Fibroblast of skin of right biceps (primary cell): Measurements from ENCODE around the gene GRSF1.
"Not testable (repeated sequence)": the region's sequence is repeated elsewhere in the genome, so short reads cannot be mapped to it uniquely, and the experiment has no call there.

Source experiments
- DNase-seq: peaks from one replicate; pipeline ENCODE4 v3.0.0-alpha.2; 2013

The GRSF1 gene, protein sequence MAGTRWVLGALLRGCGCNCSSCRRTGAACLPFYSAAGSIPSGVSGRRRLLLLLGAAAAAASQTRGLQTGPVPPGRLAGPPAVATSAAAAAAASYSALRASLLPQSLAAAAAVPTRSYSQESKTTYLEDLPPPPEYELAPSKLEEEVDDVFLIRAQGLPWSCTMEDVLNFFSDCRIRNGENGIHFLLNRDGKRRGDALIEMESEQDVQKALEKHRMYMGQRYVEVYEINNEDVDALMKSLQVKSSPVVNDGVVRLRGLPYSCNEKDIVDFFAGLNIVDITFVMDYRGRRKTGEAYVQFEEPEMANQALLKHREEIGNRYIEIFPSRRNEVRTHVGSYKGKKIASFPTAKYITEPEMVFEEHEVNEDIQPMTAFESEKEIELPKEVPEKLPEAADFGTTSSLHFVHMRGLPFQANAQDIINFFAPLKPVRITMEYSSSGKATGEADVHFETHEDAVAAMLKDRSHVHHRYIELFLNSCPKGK

GRCh38 chr4:70839589-70840093, at the start of gene GRSF1:
TSS of gene GRSF1 (minus strand) at chr4:70839890. CDS start at chr4:70839827, 63 bp downstream.
- DNase-seq = peak; percentile 93

GRCh38 chr4:70885174-70885573, 45.5 kb upstream of the GRSF1 start:
- DNase-seq = no peak

DNA sequence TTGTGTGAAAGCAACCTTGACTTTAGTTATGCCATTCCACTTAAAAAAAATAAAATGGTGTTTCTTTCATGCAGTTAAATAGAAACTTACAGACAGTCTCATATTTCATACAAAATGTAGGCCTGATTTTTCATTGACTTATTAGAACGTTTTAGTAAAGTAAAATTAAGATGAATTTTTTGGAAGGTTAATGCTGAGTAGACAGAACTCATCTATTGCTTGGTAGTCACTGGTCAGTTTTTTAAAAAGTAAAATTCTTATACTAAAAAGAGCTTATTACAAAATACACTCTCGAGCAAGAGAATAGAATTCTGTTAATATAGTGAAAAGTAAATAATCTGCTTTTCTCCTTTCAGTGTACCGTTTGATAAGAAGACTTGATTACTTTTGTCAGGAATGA, 41.0 kb upstream of the GRSF1 start:
- DNase-seq = no peak

DNA sequence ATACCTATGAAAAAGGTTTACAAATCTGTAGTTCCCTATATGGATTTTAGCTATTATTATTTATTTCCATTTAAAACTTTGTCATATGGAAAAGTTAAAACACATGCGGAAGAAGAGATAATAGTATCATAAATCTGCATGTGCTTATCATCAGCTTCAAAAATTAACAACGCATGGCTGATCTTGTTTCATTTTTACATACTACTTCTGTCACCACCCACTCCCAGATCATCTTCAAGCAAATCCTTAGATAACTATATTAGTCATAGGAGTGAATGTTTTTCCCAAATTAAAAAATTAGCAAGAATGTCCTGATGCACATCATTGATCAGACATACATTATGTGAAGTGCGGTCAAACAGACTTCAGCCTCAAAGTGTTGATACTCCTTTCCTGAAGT, 37.9 kb upstream of the GRSF1 start:
- DNase-seq = peak; percentile 44

- DNase-seq = no peak
Measured at GRCh38 chr4:70874268-70875156, 34.8 kb upstream of the GRSF1 start.

- DNase-seq = no peak
Measured at GRCh38 chr4:70873216-70873615, 33.5 kb upstream of the GRSF1 start.

DNA sequence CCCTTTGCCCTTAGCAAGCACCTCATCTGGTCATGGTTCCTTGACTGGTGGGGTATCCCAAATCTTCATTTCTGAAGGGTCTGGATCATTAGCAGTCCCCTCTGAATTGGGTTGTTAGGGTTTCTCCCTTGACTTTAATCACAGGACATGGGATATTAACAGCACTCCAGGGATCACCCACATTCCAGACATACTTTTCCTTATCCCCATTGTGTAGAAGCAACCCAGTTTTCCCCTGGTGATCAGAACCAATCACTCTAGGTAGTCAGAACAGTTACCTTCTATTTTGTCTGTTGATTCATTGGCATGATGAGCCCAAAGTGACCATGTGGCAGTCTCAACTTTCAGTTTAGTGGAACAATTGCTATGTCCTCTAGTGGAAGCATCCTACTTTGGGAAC, 29.1 kb upstream of the GRSF1 start:
- no peak for DNase-seq

DNA sequence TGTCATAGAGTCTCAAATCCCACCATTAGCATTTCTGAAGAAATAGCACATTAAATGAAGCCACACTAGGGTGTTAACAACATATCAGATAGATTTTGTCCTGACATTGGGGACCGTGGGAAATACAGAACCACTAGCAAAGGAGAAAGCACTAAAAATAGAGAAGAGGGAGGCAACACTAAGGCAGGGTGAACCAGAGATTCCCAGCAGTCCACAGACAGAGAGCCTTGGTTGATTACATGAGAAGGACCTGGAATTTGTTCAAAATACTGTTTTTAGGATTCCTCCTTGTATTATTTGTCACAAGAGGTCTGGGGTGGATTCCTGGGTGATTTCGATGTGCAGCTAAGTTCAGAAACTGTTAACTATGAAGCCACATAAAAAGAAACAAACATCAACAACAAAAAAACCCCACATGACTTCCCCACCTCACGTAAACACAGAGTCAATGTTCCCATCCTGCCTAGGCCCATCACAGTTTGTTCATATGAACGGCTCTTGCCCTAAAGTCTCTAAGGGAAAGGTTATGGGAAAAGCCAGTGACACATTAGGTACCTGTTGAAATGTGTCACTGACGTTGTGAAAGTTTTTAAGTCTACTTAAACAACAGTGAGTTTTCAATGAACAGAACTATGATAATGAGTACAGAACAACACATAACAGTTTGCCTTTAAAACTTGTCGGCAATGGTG, 23.6 kb upstream of the GRSF1 start:
- DNase-seq = no peak

DNA sequence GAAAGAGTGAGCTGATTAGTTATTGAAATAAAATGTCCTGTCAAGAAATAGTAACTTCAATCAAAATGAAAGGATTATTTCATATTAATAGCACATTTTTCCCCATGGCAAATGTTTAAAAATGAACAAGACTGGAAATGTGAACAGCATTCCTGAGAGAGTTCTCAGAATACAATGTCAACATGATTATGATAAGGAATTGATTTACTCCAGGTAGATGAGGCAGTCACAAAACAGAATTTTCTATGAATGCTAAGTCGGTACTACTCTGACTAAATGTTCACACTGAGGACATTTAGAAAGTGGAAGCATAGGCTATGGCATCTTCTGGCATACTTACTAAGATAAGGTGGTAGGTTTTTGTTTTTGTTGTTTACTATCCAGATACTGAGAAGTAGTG, 19.4 kb upstream of the GRSF1 start:
- DNase-seq = no peak

DNA sequence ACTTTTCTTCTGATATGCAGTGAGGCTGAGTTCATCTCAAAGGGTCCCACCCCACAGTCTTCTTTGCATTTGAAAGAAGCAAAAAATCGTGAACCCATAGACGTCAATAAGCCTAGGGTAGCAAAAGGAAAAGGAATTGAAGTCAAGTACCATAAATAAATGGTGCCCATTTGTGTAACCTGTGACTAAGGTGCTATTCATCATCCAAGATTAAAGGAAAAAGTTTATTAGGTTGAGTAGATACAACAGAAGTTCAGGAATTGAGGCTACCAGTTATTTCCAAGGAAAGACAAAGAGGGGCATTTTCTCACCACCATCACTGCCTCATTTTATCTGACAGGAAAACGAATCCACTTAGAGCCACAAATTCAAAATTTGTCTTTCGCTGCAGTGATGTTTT, 18.8 kb upstream of the GRSF1 start:
- no peak for DNase-seq

GRCh38 chr4:70855464-70855863, 15.8 kb upstream of the GRSF1 start:
- no peak for DNase-seq

DNA sequence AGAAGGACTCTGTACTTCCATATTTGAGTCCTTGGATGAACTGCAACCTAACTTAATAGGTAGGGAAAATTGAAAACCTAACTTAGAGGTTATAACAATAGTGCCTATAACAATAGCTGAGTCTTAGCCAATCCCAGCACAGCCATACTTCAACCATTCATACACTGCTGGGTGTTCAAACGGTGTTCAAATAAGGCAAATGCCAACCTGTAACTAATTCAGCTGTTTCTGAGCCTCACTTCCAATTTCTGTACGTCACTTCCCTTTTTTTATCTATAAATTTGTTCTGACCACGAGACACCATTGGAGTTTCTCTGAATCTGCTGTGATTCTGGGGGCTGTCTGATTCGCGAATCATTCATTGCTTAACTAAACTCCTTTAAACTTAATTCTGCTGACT, 9.6 kb upstream of the GRSF1 start:
- no peak for DNase-seq

GRCh38 chr4:70844180-70844579, 4.5 kb upstream of the GRSF1 start:
- DNase-seq = no peak

- DNase-seq = no peak
Measured at GRCh38 chr4:70842761-70843435, 3.2 kb upstream of the GRSF1 start.

- no peak for DNase-seq
Measured at GRCh38 chr4:70841951-70842350, 2.3 kb upstream of the GRSF1 start.

DNA sequence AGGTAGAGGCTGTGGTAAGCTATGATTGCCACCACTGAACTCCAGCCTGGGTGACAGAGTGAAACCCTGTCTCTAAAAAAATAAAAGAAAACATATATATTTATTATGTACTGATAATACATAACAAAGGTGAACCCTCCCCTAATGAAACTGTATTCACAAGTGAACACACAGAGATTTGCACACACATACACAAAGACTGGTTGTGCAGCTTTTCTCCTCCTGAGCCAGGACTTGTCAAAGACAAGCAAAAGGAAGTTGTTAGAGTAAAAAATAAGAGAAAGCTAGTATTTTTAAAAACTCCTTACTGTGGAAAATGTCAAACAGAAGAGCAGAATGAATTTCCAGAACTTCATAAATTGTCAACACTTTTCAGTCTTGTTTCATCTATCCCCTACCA, 1.5 kb upstream of the GRSF1 start:
- DNase-seq = no peak

DNA sequence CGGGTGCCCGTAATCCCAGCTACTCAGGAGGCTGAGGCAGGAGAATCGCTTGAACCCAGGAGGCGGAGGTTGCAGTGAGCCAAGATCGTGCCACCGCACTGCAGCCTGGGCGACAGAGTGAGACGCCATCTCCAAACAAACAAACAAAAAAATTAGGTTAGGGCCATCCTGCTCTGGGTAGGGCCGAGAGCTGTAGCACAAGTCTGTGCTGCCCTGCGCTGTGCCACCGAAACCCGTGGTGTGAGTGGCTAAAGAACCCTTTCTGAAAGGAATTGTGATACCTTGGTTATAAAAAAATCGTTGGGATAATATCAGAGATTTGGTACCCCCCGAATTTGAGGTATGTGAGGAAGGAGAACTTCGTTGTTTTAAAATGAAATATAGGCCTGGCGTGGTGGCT, 941 bp upstream of the GRSF1 start:
- not testable (repeated sequence) for DNase-seq

DNA sequence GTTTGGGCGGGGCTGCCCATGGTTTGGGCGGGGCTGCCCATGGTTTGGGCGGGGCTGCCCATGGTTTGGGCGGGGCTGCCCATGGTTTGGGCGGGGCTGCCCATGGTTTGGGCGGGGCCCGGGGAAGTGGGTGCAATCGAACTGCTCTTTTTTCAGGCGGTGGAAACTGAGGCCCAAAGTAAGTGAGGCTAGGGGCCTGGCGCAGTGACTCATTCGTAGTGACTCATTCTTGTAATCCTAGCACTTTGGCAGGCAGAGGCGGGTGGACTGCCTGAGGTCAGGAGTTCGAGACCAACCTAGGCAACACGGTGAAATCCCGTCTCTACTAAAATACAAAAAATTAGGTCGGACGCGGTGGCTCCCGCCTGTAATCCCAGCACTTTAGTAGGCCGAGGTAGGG, 447 bp upstream of the GRSF1 start:
- DNase-seq = peak; percentile 58

DNA sequence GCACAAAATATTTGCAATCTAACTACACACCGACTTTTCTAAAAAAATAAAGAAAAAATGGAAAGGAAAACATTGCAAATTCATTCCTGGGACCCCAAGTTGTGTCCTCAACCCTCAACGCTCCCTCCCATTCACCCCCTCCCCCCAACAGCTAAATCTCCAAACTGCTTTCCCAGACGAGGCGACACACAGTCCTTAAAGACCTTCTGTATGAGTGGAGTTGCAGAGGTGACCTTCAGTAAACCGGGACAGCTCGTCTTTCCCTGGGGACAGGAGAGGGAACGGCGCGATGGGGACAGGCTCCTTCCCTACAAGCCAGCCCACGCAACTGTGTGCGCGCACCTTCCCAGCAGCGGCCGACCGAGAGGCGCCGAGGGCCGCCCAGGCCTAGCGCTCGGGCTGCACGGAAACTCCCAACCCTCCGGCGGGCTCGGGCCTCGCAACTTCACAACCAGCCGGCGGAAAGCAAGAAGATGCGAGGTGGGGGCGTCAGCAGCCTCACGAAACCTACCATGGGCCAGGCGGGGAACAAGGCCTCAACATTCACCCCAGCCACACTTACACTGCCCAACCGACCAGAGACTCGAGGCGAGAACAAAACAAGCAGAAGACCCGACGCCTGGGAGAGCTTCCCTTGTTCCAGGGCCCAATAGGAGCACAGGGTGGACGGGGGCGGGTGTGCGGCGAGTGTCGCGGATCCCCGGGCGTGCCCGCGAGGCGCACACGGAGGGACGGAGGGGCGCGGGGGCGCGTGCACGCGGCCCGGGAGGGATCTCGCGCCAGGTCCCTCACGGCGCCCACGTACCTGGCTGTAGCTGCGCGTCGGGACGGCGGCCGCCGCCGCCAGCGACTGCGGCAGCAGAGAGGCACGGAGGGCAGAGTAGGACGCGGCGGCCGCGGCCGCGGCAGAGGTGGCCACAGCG, 763 bp downstream of the GRSF1 start:
- peak; percentile 66 for DNase-seq

DNA sequence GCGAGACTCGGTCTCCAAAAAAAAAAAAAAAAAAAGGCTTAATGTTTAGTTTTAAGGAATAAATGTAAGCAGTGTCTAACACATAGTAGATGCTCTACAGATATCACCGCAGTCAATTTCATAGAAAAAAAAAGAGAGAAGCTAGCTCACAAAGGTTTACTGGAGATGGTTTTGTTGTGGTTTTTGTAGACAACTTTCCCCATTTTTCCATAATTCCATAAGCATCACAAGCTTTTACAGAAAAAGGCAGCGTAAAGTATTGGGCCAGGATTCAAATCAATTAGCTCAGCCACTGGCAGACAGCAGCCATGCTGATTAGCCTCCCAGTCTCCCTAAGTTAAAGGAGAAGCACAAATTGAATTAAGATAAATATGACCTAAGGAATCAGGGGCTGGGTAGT, 1.5 kb downstream of the GRSF1 start:
- peak; percentile 15 for DNase-seq

- DNase-seq = no peak
Measured at GRCh38 chr4:70836081-70836480, 3.6 kb downstream of the GRSF1 start.
